ENCODE data around the gene FAHD1.

Gene FAHD1

GRCh38 chr16:1818204-1818872, 8.7 kb upstream of the FAHD1 start:
- no peak for DNase-seq

GRCh38 chr16:1818873-1819525, 8.0 kb upstream of the FAHD1 start:
- no peak for DNase-seq

- DNase-seq: no peak
Observed at GRCh38 chr16:1819611-1820010, 7.4 kb upstream of the FAHD1 start.

GRCh38 chr16:1820096-1820945, 6.7 kb upstream of the FAHD1 start:
- DNase-seq: no peak

- no peak for DNase-seq
Observed at GRCh38 chr16:1820946-1821290, 6.1 kb upstream of the FAHD1 start.

GRCh38 chr16:1821861-1822611, 5.0 kb upstream of the FAHD1 start:
- DNase-seq: no peak

- no peak for DNase-seq
Observed at GRCh38 chr16:1822801-1823200, 4.2 kb upstream of the FAHD1 start.

- no peak for DNase-seq
Observed at GRCh38 chr16:1823821-1824220, 3.2 kb upstream of the FAHD1 start.

- no peak for DNase-seq
Observed at GRCh38 chr16:1825381-1825863, 1.6 kb upstream of the FAHD1 start.

GRCh38 chr16:1825864-1826690, 929 bp upstream of the FAHD1 start:
- no peak for DNase-seq

GRCh38 chr16:1828645-1829410, 1.8 kb downstream of the FAHD1 start:
- DNase-seq: no peak

- DNase-seq: no peak
Observed at GRCh38 chr16:1830213-1830612, 3.2 kb downstream of the FAHD1 start.

GRCh38 chr16:1831186-1832075, 4.4 kb downstream of the FAHD1 start:
- no peak for DNase-seq

- DNase-seq: no peak
Observed at GRCh38 chr16:1832838-1833454, 5.9 kb downstream of the FAHD1 start.

- DNase-seq: no peak
Observed at GRCh38 chr16:1834096-1834495, 7.1 kb downstream of the FAHD1 start.

GRCh38 chr16:1839554-1839953, 12.5 kb downstream of the FAHD1 start:
- DNase-seq: no peak

- no peak for DNase-seq
Observed at GRCh38 chr16:1845985-1846384, 19.0 kb downstream of the FAHD1 start.

- DNase-seq: no peak
Observed at GRCh38 chr16:1846416-1846815, 19.4 kb downstream of the FAHD1 start.

- no peak for DNase-seq
Observed at GRCh38 chr16:1850981-1851380, 24.0 kb downstream of the FAHD1 start.

- no peak for DNase-seq
Observed at GRCh38 chr16:1851793-1852192, 24.8 kb downstream of the FAHD1 start.

Data from activated T-cell treated with anti-CD3 and anti-CD28 coated beads, Interleukin-2, amount 50 U/mL, for 1 hour (primary cell).